Activated CD4-positive, alpha-beta T cell treated with anti-CD3 and anti-CD28 coated beads, Interleukin-2, Interleukin-4, amounts not matched to agents 100 ng/mL and 50 ng/mL, durations not matched to agents 16 hours and 8 hours (primary cell): ENCODE results near the gene TOMM7.
A peak's percentile ranks its signal among the peaks of the same experiment; 100 is the strongest.
"Not testable (repeated sequence)": the region's sequence is repeated elsewhere in the genome, so short reads cannot be mapped to it uniquely, and the experiment has no call there.

Experiments used
- DNase-seq: peaks from one replicate; pipeline ENCODE4 v3.0.0-alpha.2; 2020; ENCODE audit warnings: low spot score

TOMM7 gene

GRCh38 chr7:22821702-22822485 lies 755 bp downstream of the TOMM7 start:
- peak; percentile 23 for DNase-seq

GRCh38 chr7:22819476-22819875 lies 3.2 kb downstream of the TOMM7 start:
- DNase-seq = no peak

- DNase-seq = no peak
These were observed 8.1 kb downstream of the TOMM7 start for GRCh38 chr7:22814261-22815208.

- DNase-seq = no peak
These were observed 10.3 kb downstream of the TOMM7 start for GRCh38 chr7:22812353-22812752.

GRCh38 chr7:22811746-22812280 lies 10.8 kb downstream of the TOMM7 start:
- DNase-seq = no peak

- no peak for DNase-seq
These were observed 11.8 kb downstream of the TOMM7 start for GRCh38 chr7:22810843-22811242.

- DNase-seq = no peak
These were observed 12.6 kb downstream of the TOMM7 start for GRCh38 chr7:22809902-22810642.

GRCh38 chr7:22808140-22808539 lies 14.5 kb downstream of the TOMM7 start:
- no peak for DNase-seq

GRCh38 chr7:22806752-22807151 lies 15.9 kb downstream of the TOMM7 start:
- no peak for DNase-seq

- no peak for DNase-seq
These were observed 17.4 kb downstream of the TOMM7 start for GRCh38 chr7:22805227-22805626.

GRCh38 chr7:22802831-22803230 lies 19.8 kb downstream of the TOMM7 start:
- not testable (repeated sequence) for DNase-seq

GRCh38 chr7:22802426-22802825 lies 20.2 kb downstream of the TOMM7 start:
- DNase-seq = no peak

- no peak for DNase-seq
These were observed 20.7 kb downstream of the TOMM7 start for GRCh38 chr7:22801912-22802311.

- DNase-seq = no peak
These were observed 23.0 kb downstream of the TOMM7 start for GRCh38 chr7:22799633-22800032.

GRCh38 chr7:22793593-22794462 lies 28.8 kb downstream of the TOMM7 start:
- no peak for DNase-seq

GRCh38 chr7:22791204-22792158 lies 31.2 kb downstream of the TOMM7 start:
- DNase-seq = no peak

GRCh38 chr7:22790640-22791039 lies 32.0 kb downstream of the TOMM7 start:
- DNase-seq = not testable (repeated sequence)

- DNase-seq = no peak
These were observed 34.7 kb downstream of the TOMM7 start for GRCh38 chr7:22787951-22788350.

GRCh38 chr7:22786290-22786932 lies 36.2 kb downstream of the TOMM7 start:
- no peak for DNase-seq
